ENCODE data around the gene CD2AP.

CD2AP gene

GRCh38 chr6:47595785-47596184 lies 118.2 kb downstream of the CD2AP start:
- H3K9me3 ChIP-seq (ENCODE audit: insufficient read depth, low read length) = no peaks in the 10 kb centered on the region
- no peak overlapping the region for H3K9ac ChIP-seq (ENCODE audit: low read length)
- H3K79me2 ChIP-seq (ENCODE audit: insufficient read depth, low read length) = no peaks in the 10 kb centered on the region
- H4K20me1 ChIP-seq (ENCODE audit: low read depth, low read length) = 0 out of 2 replicates have a peak, but pooled peaks cover 4% of the 10 kb centered on the region
- H3K27me3 ChIP-seq (ENCODE audit: low read length) = no peaks in the 10 kb centered on the region
- H3K4me3 ChIP-seq (ENCODE audit: insufficient read depth, low read length, poor library complexity, severe bottlenecking) = no peak overlapping the region
- H3K4me2 ChIP-seq (ENCODE audit: low read depth, low read length, poor library complexity, severe bottlenecking) = no peak overlapping the region
- no peaks in the 10 kb centered on the region for H3K9me2 ChIP-seq (replicated peaks; ENCODE audit: insufficient read depth, low read length)
- no peak for TF ChIP-seq CTCF (IDR thresholded peaks at IDR 0.05; ENCODE audit: insufficient read depth, low read length, poor library complexity, severe bottlenecking)
- no peak overlapping the region for H2AFZ ChIP-seq (ENCODE audit: low read depth, low read length, severe bottlenecking)
- H3F3A ChIP-seq (ENCODE audit: insufficient read depth) = peaks cover 17% of the 10 kb centered on the region; the same call in 1 of the 2 replicates
- H3K27ac ChIP-seq (ENCODE audit: low read depth, low read length) = no peak overlapping the region
- peaks cover 70% of the 10 kb centered on the region for H3K36me3 ChIP-seq (ENCODE audit: low read length)

GRCh38 chr6:47598367-47598766 lies 120.8 kb downstream of the CD2AP start:
- Histone ChIP-seq H3K36me3 (ENCODE audit: low read length) (peaks cover 70% of the 10 kb centered on the region), H3K9me3 (ENCODE audit: insufficient read depth, low read length) (no peaks in the 10 kb centered on the region), H3K27ac (ENCODE audit: low read depth, low read length) (no peak overlapping the region), H3K4me2 (ENCODE audit: low read depth, low read length, poor library complexity, severe bottlenecking) (no peak overlapping the region), H3K9ac (ENCODE audit: low read length) (no peak overlapping the region), H4K20me1 (ENCODE audit: low read depth, low read length) (peaks cover 5% of the 10 kb centered on the region; the same call in 1 of the 2 replicates), H3F3A (ENCODE audit: insufficient read depth) (peaks cover 22% of the 10 kb centered on the region; the same call in 1 of the 2 replicates), H3K9me2 (replicated peaks; ENCODE audit: insufficient read depth, low read length) (no peaks in the 10 kb centered on the region), H3K4me3 (ENCODE audit: insufficient read depth, low read length, poor library complexity, severe bottlenecking) (no peak overlapping the region), H3K79me2 (ENCODE audit: insufficient read depth, low read length) (no peaks in the 10 kb centered on the region), H3K27me3 (ENCODE audit: low read length) (no peaks in the 10 kb centered on the region), H2AFZ (ENCODE audit: low read depth, low read length, severe bottlenecking) (no peak overlapping the region)
- TF ChIP-seq EZH2phosphoT487 (conservative IDR thresholded peaks at IDR 0.05; ENCODE audit: low read length) (no peak), CTCF (IDR thresholded peaks at IDR 0.05; ENCODE audit: insufficient read depth, low read length, poor library complexity, severe bottlenecking) (no peak)

GRCh38 chr6:47599512-47599911 lies 121.9 kb downstream of the CD2AP start:
- no peak overlapping the region for H3K9ac ChIP-seq (ENCODE audit: low read length)
- no peak overlapping the region for H3K4me3 ChIP-seq (ENCODE audit: insufficient read depth, low read length, poor library complexity, severe bottlenecking)
- H2AFZ ChIP-seq (ENCODE audit: low read depth, low read length, severe bottlenecking) = no peak overlapping the region
- no peaks in the 10 kb centered on the region for H3K9me3 ChIP-seq (ENCODE audit: insufficient read depth, low read length)
- peaks cover 22% of the 10 kb centered on the region; the same call in 1 of the 2 replicates for H3F3A ChIP-seq (ENCODE audit: insufficient read depth)
- H4K20me1 ChIP-seq (ENCODE audit: low read depth, low read length) = peaks cover 8% of the 10 kb centered on the region; the same call in 1 of the 2 replicates
- H3K36me3 ChIP-seq (ENCODE audit: low read length) = peaks cover 74% of the 10 kb centered on the region
- TF ChIP-seq CTCF (IDR thresholded peaks at IDR 0.05; ENCODE audit: insufficient read depth, low read length, poor library complexity, severe bottlenecking) (no peak), EZH2phosphoT487 (conservative IDR thresholded peaks at IDR 0.05; ENCODE audit: low read length) (no peak)
- no peaks in the 10 kb centered on the region for H3K9me2 ChIP-seq (replicated peaks; ENCODE audit: insufficient read depth, low read length)
- H3K79me2 ChIP-seq (ENCODE audit: insufficient read depth, low read length) = no peaks in the 10 kb centered on the region
- H3K27me3 ChIP-seq (ENCODE audit: low read length) = no peaks in the 10 kb centered on the region
- H3K4me2 ChIP-seq (ENCODE audit: low read depth, low read length, poor library complexity, severe bottlenecking) = no peak overlapping the region
- H3K27ac ChIP-seq (ENCODE audit: low read depth, low read length) = no peak overlapping the region
